ENCODE results near the gene RBM47. TPM values are rescaled to one million over a fixed set of nuclear protein-coding genes. Genes with fewer than 3 reads are reported as not detected.
"Not testable (repeated sequence)": the region's sequence is repeated elsewhere in the genome, so short reads cannot be mapped to it uniquely, and the experiment has no call there.

RBM47 gene
- total RNA-seq, 2 experiments from 2014 or later: 0.27 to 0.92 TPM

- intact Hi-C loops (cut with DNase I, micrococcal nuclease): no loop called here
- ChIA-PET POLR2A (no interaction called here), CTCF (no interaction called here)
- H3K36me3 Mint-ChIP-seq (ENCODE audit: low read depth): no peaks in the 10 kb centered on the region
- no peaks in the 10 kb centered on the region for H3K4me1 ChIP-seq (ENCODE audit: insufficient read depth, low read length)
- ATAC-seq (ENCODE audit: poor library complexity) (no peak), DNase-seq (no peak)
- no peaks in the 10 kb centered on the region for H3K27me3 ChIP-seq (ENCODE audit: control insufficient read depth in 1 of 2, insufficient read depth in 2 of 2, low read length in 2 of 2)
- H3K27me3 Mint-ChIP-seq: no peaks in the 10 kb centered on the region
- TF ChIP-seq CTCF (IDR thresholded peaks at IDR 0.05): no peak
- no peaks in the 10 kb centered on the region for H3K4me1 Mint-ChIP-seq (ENCODE audit: low read depth)
- H3K36me3 ChIP-seq (ENCODE audit: insufficient read depth, low read length): no peaks in the 10 kb centered on the region
- no peak overlapping the region for H3K27ac ChIP-seq (ENCODE audit: low read depth in 1 of 2, low read length in 2 of 2)
- H3K9me3 ChIP-seq (ENCODE audit: control insufficient read depth in 1 of 2, insufficient read depth in 1 of 2, low read length in 2 of 2): peaks cover 0 to 8% of the 10 kb centered on the region in 2 experiments
- H3K4me3 ChIP-seq (ENCODE audit: low read length): no peak overlapping the region
- H3K9me3 Mint-ChIP-seq: peaks cover 8% of the 10 kb centered on the region
- no peak overlapping the region for H3K27ac Mint-ChIP-seq
- H3K4me3 Mint-ChIP-seq: no peak overlapping the region
Observed at GRCh38 chr4:40409835-40410234, 219.8 kb downstream of the RBM47 start.

GRCh38 chr4:40407468-40407867 lies 222.2 kb downstream of the RBM47 start:
- H3K27ac Mint-ChIP-seq; POLR2A ChIA-PET; H3K4me3 Mint-ChIP-seq; H3K27me3 ChIP-seq (ENCODE audit: control insufficient read depth in 1 of 2, insufficient read depth in 2 of 2, low read length in 2 of 2); H3K4me1 Mint-ChIP-seq (ENCODE audit: low read depth); H3K27me3 Mint-ChIP-seq; H3K4me3 ChIP-seq (ENCODE audit: low read length); H3K9me3 Mint-ChIP-seq; ATAC-seq (ENCODE audit: poor library complexity); H3K36me3 Mint-ChIP-seq (ENCODE audit: low read depth); DNase-seq; H3K36me3 ChIP-seq (ENCODE audit: insufficient read depth, low read length); H3K9me3 ChIP-seq (ENCODE audit: control insufficient read depth in 1 of 2, insufficient read depth in 1 of 2, low read length in 2 of 2); CTCF ChIA-PET; H3K4me1 ChIP-seq (ENCODE audit: insufficient read depth, low read length); intact Hi-C loops (cut with DNase I, micrococcal nuclease); H3K27ac ChIP-seq (ENCODE audit: low read depth in 1 of 2, low read length in 2 of 2): not testable (repeated sequence)

GRCh38 chr4:40406340-40406739 lies 223.3 kb downstream of the RBM47 start:
- ChIA-PET CTCF (no interaction called here), POLR2A (no interaction called here)
- H3K4me3 ChIP-seq (ENCODE audit: low read length): no peak overlapping the region
- no peak for TF ChIP-seq CTCF (IDR thresholded peaks at IDR 0.05)
- H3K36me3 Mint-ChIP-seq (ENCODE audit: low read depth): no peaks in the 10 kb centered on the region
- no peaks in the 10 kb centered on the region for H3K4me1 ChIP-seq (ENCODE audit: insufficient read depth, low read length)
- H3K27ac ChIP-seq (ENCODE audit: low read depth in 1 of 2, low read length in 2 of 2): no peak overlapping the region
- no peak for ATAC-seq (ENCODE audit: poor library complexity)
- H3K27me3 ChIP-seq (ENCODE audit: control insufficient read depth in 1 of 2, insufficient read depth in 2 of 2, low read length in 2 of 2): no peaks in the 10 kb centered on the region
- intact Hi-C loops (cut with DNase I, micrococcal nuclease): no loop called here
- no peaks in the 10 kb centered on the region for H3K27me3 Mint-ChIP-seq
- DNase-seq: no peak
- no peaks in the 10 kb centered on the region for H3K36me3 ChIP-seq (ENCODE audit: insufficient read depth, low read length)
- peaks cover 0 to 8% of the 10 kb centered on the region in 2 experiments for H3K9me3 ChIP-seq (ENCODE audit: control insufficient read depth in 1 of 2, insufficient read depth in 1 of 2, low read length in 2 of 2)
- H3K27ac Mint-ChIP-seq: no peak overlapping the region
- no peak overlapping the region for H3K4me3 Mint-ChIP-seq
- H3K9me3 Mint-ChIP-seq: peaks cover 8% of the 10 kb centered on the region
- H3K4me1 Mint-ChIP-seq (ENCODE audit: low read depth): no peaks in the 10 kb centered on the region

GRCh38 chr4:40405193-40405592 lies 224.5 kb downstream of the RBM47 start:
- no peaks in the 10 kb centered on the region for H3K36me3 Mint-ChIP-seq (ENCODE audit: low read depth)
- DNase-seq: no peak
- ChIA-PET POLR2A (no interaction called here), CTCF (no interaction called here)
- no peaks in the 10 kb centered on the region for H3K4me1 Mint-ChIP-seq (ENCODE audit: low read depth)
- intact Hi-C loops (cut with DNase I, micrococcal nuclease): no loop called here
- Histone ChIP-seq H3K4me1 (ENCODE audit: insufficient read depth, low read length) (no peaks in the 10 kb centered on the region), H3K9me3 (ENCODE audit: control insufficient read depth in 1 of 2, insufficient read depth in 1 of 2, low read length in 2 of 2) (peaks cover 0 to 8% of the 10 kb centered on the region in 2 experiments), H3K36me3 (ENCODE audit: insufficient read depth, low read length) (no peaks in the 10 kb centered on the region), H3K4me3 (ENCODE audit: low read length) (no peak overlapping the region), H3K27ac (ENCODE audit: low read depth in 1 of 2, low read length in 2 of 2) (no peak overlapping the region), H3K27me3 (ENCODE audit: control insufficient read depth in 1 of 2, insufficient read depth in 2 of 2, low read length in 2 of 2) (no peaks in the 10 kb centered on the region)
- ATAC-seq (ENCODE audit: poor library complexity): no peak
- H3K27ac Mint-ChIP-seq: no peak overlapping the region
- H3K27me3 Mint-ChIP-seq: no peaks in the 10 kb centered on the region
- TF ChIP-seq CTCF (IDR thresholded peaks at IDR 0.05): no peak
- H3K4me3 Mint-ChIP-seq: no peak overlapping the region
- peaks cover 8% of the 10 kb centered on the region for H3K9me3 Mint-ChIP-seq

Measured in CD4-positive, alpha-beta T cell (primary cell).